ENCODE data around the gene TMA7. TPM values are rescaled to one million over a fixed set of nuclear protein-coding genes. Genes with fewer than 3 reads are reported as not detected.

The TMA7 gene
- total and polyA plus RNA-seq, 2 donors (not counting 1 experiment from before 2014, with no cell fraction given) = 306 to 337 TPM

DNA sequence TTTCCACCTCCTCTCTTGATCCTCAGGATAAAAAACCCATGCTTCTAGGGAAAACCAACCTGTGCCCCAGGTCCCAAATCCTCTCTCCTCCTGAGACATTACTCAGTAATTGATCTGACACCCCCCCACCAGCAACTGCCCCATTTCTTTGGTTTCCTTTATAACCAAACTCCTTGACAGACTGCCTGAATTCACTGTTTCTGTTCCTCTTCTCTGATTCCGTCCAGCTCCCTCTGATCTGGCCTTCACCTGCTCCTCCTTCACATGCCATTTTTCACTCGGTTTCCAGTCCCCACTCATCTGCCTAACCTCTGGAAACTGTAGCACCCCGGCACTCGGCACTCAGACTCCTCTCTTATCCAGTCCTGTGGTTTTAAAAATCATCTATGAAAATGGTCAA is 2.2 kb upstream of the TMA7 start:
- H3K4me1 ChIP-seq (ENCODE audit: control insufficient read depth, extremely low read depth, insufficient read depth, low read length) = peaks cover 16% of the 10 kb centered on the region
- H3K9ac ChIP-seq (ENCODE audit: insufficient read depth, low read length) = no peak overlapping the region
- TF ChIP-seq EZH2 (IDR thresholded peaks at IDR 0.05; ENCODE audit: low read length, missing control alignments) = no peak
- TF ChIP-seq, protein P1, sequence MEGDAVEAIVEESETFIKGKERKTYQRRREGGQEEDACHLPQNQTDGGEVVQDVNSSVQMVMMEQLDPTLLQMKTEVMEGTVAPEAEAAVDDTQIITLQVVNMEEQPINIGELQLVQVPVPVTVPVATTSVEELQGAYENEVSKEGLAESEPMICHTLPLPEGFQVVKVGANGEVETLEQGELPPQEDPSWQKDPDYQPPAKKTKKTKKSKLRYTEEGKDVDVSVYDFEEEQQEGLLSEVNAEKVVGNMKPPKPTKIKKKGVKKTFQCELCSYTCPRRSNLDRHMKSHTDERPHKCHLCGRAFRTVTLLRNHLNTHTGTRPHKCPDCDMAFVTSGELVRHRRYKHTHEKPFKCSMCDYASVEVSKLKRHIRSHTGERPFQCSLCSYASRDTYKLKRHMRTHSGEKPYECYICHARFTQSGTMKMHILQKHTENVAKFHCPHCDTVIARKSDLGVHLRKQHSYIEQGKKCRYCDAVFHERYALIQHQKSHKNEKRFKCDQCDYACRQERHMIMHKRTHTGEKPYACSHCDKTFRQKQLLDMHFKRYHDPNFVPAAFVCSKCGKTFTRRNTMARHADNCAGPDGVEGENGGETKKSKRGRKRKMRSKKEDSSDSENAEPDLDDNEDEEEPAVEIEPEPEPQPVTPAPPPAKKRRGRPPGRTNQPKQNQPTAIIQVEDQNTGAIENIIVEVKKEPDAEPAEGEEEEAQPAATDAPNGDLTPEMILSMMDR (conservative IDR thresholded peaks at IDR 0.05 in 1 of 2, IDR thresholded peaks at IDR 0.05 in 1 of 2; ENCODE audit: low read depth in 1 of 2, low read length in 2 of 2) = no peak
- peaks cover 25% of the 10 kb centered on the region for H3K79me2 ChIP-seq (ENCODE audit: control insufficient read depth, insufficient read depth, low read length)
- peaks cover 2% of the 10 kb centered on the region for H4K20me1 ChIP-seq (ENCODE audit: control insufficient read depth, extremely low read depth, insufficient read depth, low read length)
- no peak overlapping the region for H3K4me2 ChIP-seq (ENCODE audit: extremely low read depth, insufficient read depth, low read length)
- no peaks in the 10 kb centered on the region for H3K27me3 ChIP-seq (ENCODE audit: control insufficient read depth, insufficient read depth, low read length)
- no peak overlapping the region for H2AFZ ChIP-seq (ENCODE audit: low read length)
- peaks cover 6% of the 10 kb centered on the region for H3K36me3 ChIP-seq (ENCODE audit: control insufficient read depth, insufficient read depth, low read length)
- H3K4me3 ChIP-seq (replicated peaks in 1 of 4; ENCODE audit: control extremely low read depth in 1 of 4, insufficient read depth in 1 of 4, low read depth in 3 of 4, low read length in 4 of 4) = no peak overlapping the region
- no peak overlapping the region for H3K27ac ChIP-seq (ENCODE audit: insufficient read depth, low read length)
- no peak for DNase-seq (ENCODE audit: low read depth in 2 of 2)
- H3K9me3 ChIP-seq (ENCODE audit: control insufficient read depth, insufficient read depth, low read depth, low read length) = no peaks in the 10 kb centered on the region

DNA sequence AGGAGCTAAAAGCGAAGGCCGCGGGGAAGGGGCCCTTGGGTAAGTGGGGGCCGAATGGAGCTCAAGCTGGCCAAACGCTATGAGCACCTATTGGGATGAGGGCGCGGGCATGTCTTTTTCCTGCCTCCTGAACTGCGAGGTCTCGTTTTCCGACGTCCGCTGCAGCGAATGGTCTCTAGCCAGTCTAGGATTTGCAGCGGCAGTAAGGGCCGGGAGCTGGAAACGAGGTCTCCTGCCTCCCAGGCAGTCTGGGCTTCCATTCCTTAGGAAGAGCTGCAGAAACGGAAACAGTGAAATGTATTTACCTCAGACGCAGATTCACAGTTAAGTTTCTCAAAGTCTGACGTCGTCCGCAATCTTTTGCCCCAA is 517 bp downstream of the TMA7 start:
- Histone ChIP-seq H3K4me3 (replicated peaks in 1 of 4; ENCODE audit: control extremely low read depth in 1 of 4, insufficient read depth in 1 of 4, low read depth in 3 of 4, low read length in 4 of 4) (peak overlapping the region; percentile 71 to 95 (median 80)), H3K27me3 (ENCODE audit: control insufficient read depth, insufficient read depth, low read length) (no peaks in the 10 kb centered on the region), H2AFZ (ENCODE audit: low read length) (no peak overlapping the region), H3K4me2 (ENCODE audit: extremely low read depth, insufficient read depth, low read length) (peak overlapping the region; percentile 69), H3K9ac (ENCODE audit: insufficient read depth, low read length) (peak overlapping the region; percentile 89), H4K20me1 (ENCODE audit: control insufficient read depth, extremely low read depth, insufficient read depth, low read length) (peaks cover 2% of the 10 kb centered on the region), H3K9me3 (ENCODE audit: control insufficient read depth, insufficient read depth, low read depth, low read length) (no peaks in the 10 kb centered on the region), H3K27ac (ENCODE audit: insufficient read depth, low read length) (peak overlapping the region; percentile 91), H3K79me2 (ENCODE audit: control insufficient read depth, insufficient read depth, low read length) (peaks cover 28% of the 10 kb centered on the region), H3K36me3 (ENCODE audit: control insufficient read depth, insufficient read depth, low read length) (peaks cover 7% of the 10 kb centered on the region), H3K4me1 (ENCODE audit: control insufficient read depth, extremely low read depth, insufficient read depth, low read length) (peaks cover 6% of the 10 kb centered on the region)
- TF ChIP-seq, protein P1 (conservative IDR thresholded peaks at IDR 0.05 in 1 of 2, IDR thresholded peaks at IDR 0.05 in 1 of 2; ENCODE audit: low read depth in 1 of 2, low read length in 2 of 2) = no peak
- no peak for TF ChIP-seq EZH2 (IDR thresholded peaks at IDR 0.05; ENCODE audit: low read length, missing control alignments)
- DNase-seq (ENCODE audit: low read depth in 2 of 2) = peak; percentile 19 to 28

DNA sequence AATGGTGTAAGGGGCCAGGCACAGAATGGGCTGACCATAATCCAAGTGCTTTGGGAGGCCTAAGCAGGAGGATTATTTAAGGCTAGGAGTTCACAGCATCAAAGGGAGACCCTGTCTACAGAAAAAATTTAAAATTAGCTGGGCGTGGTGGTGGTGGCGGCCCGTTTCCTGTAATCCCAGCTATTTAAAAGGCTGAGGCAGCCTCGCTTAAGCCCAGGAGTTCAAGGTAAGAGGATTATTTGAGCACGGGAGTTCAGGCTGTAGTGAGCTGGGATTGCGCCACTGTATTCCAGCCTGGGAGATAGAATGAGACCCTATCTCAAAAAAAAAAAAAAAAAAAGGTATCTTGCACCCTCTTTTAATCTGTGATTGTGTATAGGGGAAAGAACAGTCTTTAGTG is 1.9 kb downstream of the TMA7 start:
- H3K9ac ChIP-seq (ENCODE audit: insufficient read depth, low read length) = no peak overlapping the region
- H3K4me2 ChIP-seq (ENCODE audit: extremely low read depth, insufficient read depth, low read length) = peak overlapping the region; percentile 86
- peak overlapping the region in 3 of 4 experiments; percentile 74 to 95 (median 85) for H3K4me3 ChIP-seq (replicated peaks in 1 of 4; ENCODE audit: control extremely low read depth in 1 of 4, insufficient read depth in 1 of 4, low read depth in 3 of 4, low read length in 4 of 4)

More for the DNA sequence above, 1.9 kb downstream of the TMA7 start:
- Histone ChIP-seq H2AFZ (ENCODE audit: low read length) (no peak overlapping the region), H3K4me1 (ENCODE audit: control insufficient read depth, extremely low read depth, insufficient read depth, low read length) (peaks cover 9% of the 10 kb centered on the region), H3K27ac (ENCODE audit: insufficient read depth, low read length) (peak overlapping the region; percentile 28), H3K27me3 (ENCODE audit: control insufficient read depth, insufficient read depth, low read length) (no peaks in the 10 kb centered on the region), H3K79me2 (ENCODE audit: control insufficient read depth, insufficient read depth, low read length) (peaks cover 34% of the 10 kb centered on the region), H4K20me1 (ENCODE audit: control insufficient read depth, extremely low read depth, insufficient read depth, low read length) (peaks cover 2% of the 10 kb centered on the region), H3K36me3 (ENCODE audit: control insufficient read depth, insufficient read depth, low read length) (peaks cover 7% of the 10 kb centered on the region), H3K9me3 (ENCODE audit: control insufficient read depth, insufficient read depth, low read depth, low read length) (no peaks in the 10 kb centered on the region)
- no peak for DNase-seq (ENCODE audit: low read depth in 2 of 2)
- TF ChIP-seq, protein P1 (conservative IDR thresholded peaks at IDR 0.05 in 1 of 2, IDR thresholded peaks at IDR 0.05 in 1 of 2; ENCODE audit: low read depth in 1 of 2, low read length in 2 of 2) = no peak
- no peak for TF ChIP-seq EZH2 (IDR thresholded peaks at IDR 0.05; ENCODE audit: low read length, missing control alignments)
